ENCODE data around the gene IFNAR2.

- TF ChIP-seq GATA2 (IDR thresholded peaks at IDR 0.05; ENCODE audit: insufficient read depth, insufficient read length, low read depth, low read length) (no peak), CTCF (IDR thresholded peaks at IDR 0.05; ENCODE audit: extremely low read depth in 1 of 2, insufficient read depth in 1 of 2, low read depth in 1 of 2, low read length in 2 of 2) (no peak), POLR2AphosphoS5 (IDR thresholded peaks at IDR 0.05; ENCODE audit: insufficient read depth, low read depth, low read length) (no peak), FOS (IDR thresholded peaks at IDR 0.05; ENCODE audit: borderline replicate concordance, insufficient read depth, low read length) (no peak), POLR2A (IDR thresholded peaks at IDR 0.05; ENCODE audit: low read depth, low read length) (no peak), EZH2 (IDR thresholded peaks at IDR 0.05; ENCODE audit: borderline replicate concordance, low read depth, low read length, severe bottlenecking) (no peak), JUN (IDR thresholded peaks at IDR 0.05; ENCODE audit: borderline replicate concordance, insufficient read depth, insufficient read length, low read depth) (no peak), MYC (IDR thresholded peaks at IDR 0.05; ENCODE audit: low read depth, low read length) (no peak), MAX (IDR thresholded peaks at IDR 0.05; ENCODE audit: insufficient read depth, insufficient read length) (no peak)
Measured at GRCh38 chr21:33189237-33189636, 40.5 kb upstream of the IFNAR2 start.
